Measurements from ENCODE around the gene SIDT2.

DNA sequence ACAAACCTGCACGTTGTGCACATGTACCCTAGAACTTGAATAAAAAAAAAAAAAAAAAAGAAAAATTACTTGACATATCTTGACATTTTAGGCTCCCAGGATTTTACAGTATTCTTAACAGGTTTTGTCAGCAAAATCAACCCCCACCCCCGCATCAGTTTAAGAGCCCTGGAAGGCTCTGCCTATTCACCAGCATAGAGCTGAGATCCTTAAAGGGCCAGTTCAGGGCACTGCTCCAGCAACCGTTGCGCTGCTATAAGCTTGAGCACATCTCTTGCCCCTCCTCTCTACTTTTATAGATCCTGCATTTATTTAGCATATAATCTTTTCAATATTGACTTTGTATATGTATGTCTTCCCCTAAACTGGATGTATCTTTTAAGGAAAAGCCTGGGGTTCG is 35.2 kb upstream of the SIDT2 start:
- TF ChIP-seq EZH2 (IDR thresholded peaks at IDR 0.05; ENCODE audit: borderline replicate concordance, insufficient read depth, low read length, poor library complexity, severe bottlenecking): no peak
- TF ChIP-seq, protein P1, sequence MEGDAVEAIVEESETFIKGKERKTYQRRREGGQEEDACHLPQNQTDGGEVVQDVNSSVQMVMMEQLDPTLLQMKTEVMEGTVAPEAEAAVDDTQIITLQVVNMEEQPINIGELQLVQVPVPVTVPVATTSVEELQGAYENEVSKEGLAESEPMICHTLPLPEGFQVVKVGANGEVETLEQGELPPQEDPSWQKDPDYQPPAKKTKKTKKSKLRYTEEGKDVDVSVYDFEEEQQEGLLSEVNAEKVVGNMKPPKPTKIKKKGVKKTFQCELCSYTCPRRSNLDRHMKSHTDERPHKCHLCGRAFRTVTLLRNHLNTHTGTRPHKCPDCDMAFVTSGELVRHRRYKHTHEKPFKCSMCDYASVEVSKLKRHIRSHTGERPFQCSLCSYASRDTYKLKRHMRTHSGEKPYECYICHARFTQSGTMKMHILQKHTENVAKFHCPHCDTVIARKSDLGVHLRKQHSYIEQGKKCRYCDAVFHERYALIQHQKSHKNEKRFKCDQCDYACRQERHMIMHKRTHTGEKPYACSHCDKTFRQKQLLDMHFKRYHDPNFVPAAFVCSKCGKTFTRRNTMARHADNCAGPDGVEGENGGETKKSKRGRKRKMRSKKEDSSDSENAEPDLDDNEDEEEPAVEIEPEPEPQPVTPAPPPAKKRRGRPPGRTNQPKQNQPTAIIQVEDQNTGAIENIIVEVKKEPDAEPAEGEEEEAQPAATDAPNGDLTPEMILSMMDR (IDR thresholded peaks at IDR 0.05; ENCODE audit: poor library complexity, severe bottlenecking): no peak
- TF ChIP-seq RAD21 (conservative IDR thresholded peaks at IDR 0.05): no peak
- no peak for TF ChIP-seq SMC3 (conservative IDR thresholded peaks at IDR 0.05; ENCODE audit: poor library complexity)
- no peak for TF ChIP-seq EP300 (conservative IDR thresholded peaks at IDR 0.05; ENCODE audit: poor library complexity, severe bottlenecking)

Measured in neural cell (in vitro differentiated cells).